Esophagus muscularis mucosa (tissue), 4 donors: ENCODE results near the gene MND1. TPM values are rescaled to one million over a fixed set of nuclear protein-coding genes. Genes with fewer than 3 reads are reported as not detected.

Experiments used
- DNase-seq: peaks from one replicate; pipeline ENCODE4 v3.0.0-alpha.2; 2017; ENCODE audit errors: extremely low spot score
- H3K27ac ChIP-seq, 4 donors: fragments of 200-600 bp; sonication (generic); replicated peaks in 1 of 4; 1 replicate in 3 of 4; 2 replicates in 1 of 4; pipeline ENCODE4 v1.5.1; 2016 to 2019; ENCODE audit warnings: mild to moderate bottlenecking in 1 of 4
- H3K27me3 ChIP-seq, 4 donors: fragments of 200-600 bp; sonication (generic); one replicate each; pipeline versions ENCODE4 v1.5.1 to v1.6.0; 2016 to 2019
- H3K36me3 ChIP-seq, 4 donors: fragments of 200-600 bp; sonication (generic); one replicate each; pipeline ENCODE4 v1.5.1; 2016 to 2019
- H3K4me1 ChIP-seq, 4 donors: fragments of 200-600 bp; sonication (generic); one replicate each; pipeline ENCODE4 v1.5.1; 2016 to 2019
- H3K4me3 ChIP-seq, 4 donors: fragments of 200-600 bp; sonication (generic); 1 replicate in 2 of 4; 2 replicates in 2 of 4; pipeline ENCODE4 v1.5.1; 2016 to 2019; ENCODE audit warnings: mild to moderate bottlenecking in 4 of 4, moderate library complexity in 1 of 4
- H3K9me3 ChIP-seq, 4 donors: fragments of 200-600 bp; sonication (generic); 1 replicate in 3 of 4; 2 replicates in 1 of 4; pipeline ENCODE4 v1.5.1; 2016 to 2019
- EP300 ChIP-seq: sonication (generic); formaldehyde crosslinking; IDR thresholded peaks from one replicate; pipeline ENCODE4 v1.6.1; 2017; ENCODE audit warnings: antibody characterized with exemption
- POLR2A ChIP-seq: fragments of 450-650 bp; IDR thresholded peaks from one replicate; pipeline ENCODE4 v1.6.1; 2017; ENCODE audit warnings: antibody characterized with exemption, moderate library complexity, mild to moderate bottlenecking, low read depth
- POLR2AphosphoS5 ChIP-seq, 2 donors: sonication (generic); formaldehyde crosslinking; IDR thresholded peaks; one replicate each; pipeline ENCODE4 v1.6.1; 2017; ENCODE audit warnings: antibody characterized with exemption in 2 of 2
- WGBS: methylation state at CpG from one replicate; pipeline ENCODE4 v1.1.5; 2018; 5-methylcytosine and 5-hydroxymethylcytosine counted together
- intact Hi-C: fragments of 100-400 bp; cut with DNase I; formaldehyde crosslinking; loops from one replicate; pipeline ENCODE4 v1.15.1; 2023
- total RNA-seq, 4 donors: library from RNA; depleted of rRNA; stranded (reverse); fragments of >200 nt; gene quantifications; one replicate each; pipeline versions ENCODE4 v1.1.0 to v1.2.1, GENCODE V29; 2016
- TF ChIP-seq, protein P1 (sequence below), 3 experiments: fragments of 200-600 bp in 2 of 3; fragments of 450-650 bp in 1 of 3; sonication (generic) in 2 of 3; IDR thresholded peaks; one replicate each; pipeline ENCODE4 v1.5.1; 2017 to 2019; ENCODE audit warnings: antibody characterized with exemption in 3 of 3, mild to moderate bottlenecking in 2 of 3, moderate library complexity in 1 of 3

Gene MND1
- total RNA-seq, 4 donors from 2014 or later = 0.99 TPM; not detected in 3

DNA sequence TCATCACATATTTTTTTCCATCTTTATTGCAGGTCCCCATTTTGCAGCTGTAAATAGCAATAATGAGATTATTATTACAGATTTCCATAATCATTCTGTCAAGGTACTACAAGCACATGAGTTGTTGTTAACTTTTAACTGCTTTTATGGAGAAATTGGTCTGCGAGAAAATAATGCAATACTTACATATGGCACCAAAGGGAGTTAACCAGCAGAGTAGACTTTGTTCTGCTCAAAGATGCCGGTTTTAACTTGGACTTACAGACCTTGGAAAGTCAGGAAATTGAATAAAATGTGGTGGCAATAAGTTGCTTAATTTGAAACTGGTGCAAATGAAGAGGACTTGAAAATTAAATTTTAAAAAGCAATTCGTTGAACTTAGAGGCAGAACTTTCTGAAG lies 20.4 kb upstream of the MND1 start:
- TF ChIP-seq, protein P1, sequence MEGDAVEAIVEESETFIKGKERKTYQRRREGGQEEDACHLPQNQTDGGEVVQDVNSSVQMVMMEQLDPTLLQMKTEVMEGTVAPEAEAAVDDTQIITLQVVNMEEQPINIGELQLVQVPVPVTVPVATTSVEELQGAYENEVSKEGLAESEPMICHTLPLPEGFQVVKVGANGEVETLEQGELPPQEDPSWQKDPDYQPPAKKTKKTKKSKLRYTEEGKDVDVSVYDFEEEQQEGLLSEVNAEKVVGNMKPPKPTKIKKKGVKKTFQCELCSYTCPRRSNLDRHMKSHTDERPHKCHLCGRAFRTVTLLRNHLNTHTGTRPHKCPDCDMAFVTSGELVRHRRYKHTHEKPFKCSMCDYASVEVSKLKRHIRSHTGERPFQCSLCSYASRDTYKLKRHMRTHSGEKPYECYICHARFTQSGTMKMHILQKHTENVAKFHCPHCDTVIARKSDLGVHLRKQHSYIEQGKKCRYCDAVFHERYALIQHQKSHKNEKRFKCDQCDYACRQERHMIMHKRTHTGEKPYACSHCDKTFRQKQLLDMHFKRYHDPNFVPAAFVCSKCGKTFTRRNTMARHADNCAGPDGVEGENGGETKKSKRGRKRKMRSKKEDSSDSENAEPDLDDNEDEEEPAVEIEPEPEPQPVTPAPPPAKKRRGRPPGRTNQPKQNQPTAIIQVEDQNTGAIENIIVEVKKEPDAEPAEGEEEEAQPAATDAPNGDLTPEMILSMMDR (IDR thresholded peaks at IDR 0.05) = no peak
- TF ChIP-seq POLR2AphosphoS5 (IDR thresholded peaks at IDR 0.05) = no peak
- TF ChIP-seq POLR2A = no peak
- TF ChIP-seq EP300 = no peak
- Histone ChIP-seq H3K4me3 (no peak overlapping the region), H3K27me3 (no peaks in the 10 kb centered on the region), H3K4me1 (no peaks in the 10 kb centered on the region), H3K9me3 (no peaks in the 10 kb centered on the region), H3K36me3 (peaks cover 0 to 61% (median 38%) of the 10 kb centered on the region in 4 donors), H3K27ac (no peak overlapping the region)
- no peak for DNase-seq
- WGBS = 91% methylated on average over 3 of the region's 3 CpGs
- intact Hi-C loops = no loop called here

DNA sequence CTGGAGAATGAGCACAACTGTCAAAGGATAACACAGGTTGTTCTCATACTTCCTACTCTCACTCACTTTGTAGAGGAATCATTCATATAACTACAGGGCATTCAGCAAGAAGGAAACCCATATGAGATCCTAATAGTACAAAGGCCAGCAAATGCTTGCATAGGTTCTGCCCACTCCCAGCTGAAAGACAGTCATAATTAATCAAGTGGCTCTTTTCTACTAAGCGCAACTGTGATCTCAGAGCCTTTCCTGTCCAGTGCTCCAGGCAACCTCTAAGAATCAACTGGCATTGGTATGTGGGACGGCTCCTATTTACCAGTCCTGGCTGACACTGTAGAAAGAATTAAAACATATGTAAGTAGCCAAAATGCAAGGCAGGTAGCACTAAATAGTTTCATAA lies 18.9 kb upstream of the MND1 start:
- TF ChIP-seq, protein P1 (IDR thresholded peaks at IDR 0.05) = no peak
- TF ChIP-seq EP300 (no peak), POLR2A (no peak), POLR2AphosphoS5 (IDR thresholded peaks at IDR 0.05) (no peak)
- no peaks in the 10 kb centered on the region for H3K4me1 ChIP-seq
- peaks cover 0 to 64% (median 39%) of the 10 kb centered on the region in 4 donors for H3K36me3 ChIP-seq
- no peak for DNase-seq
- H3K27ac ChIP-seq = no peak overlapping the region
- no peaks in the 10 kb centered on the region for H3K27me3 ChIP-seq
- 100% methylated on average over 2 of the region's 2 CpGs for WGBS
- H3K4me3 ChIP-seq = no peak overlapping the region
- intact Hi-C loops = no loop called here
- H3K9me3 ChIP-seq = no peaks in the 10 kb centered on the region

DNA sequence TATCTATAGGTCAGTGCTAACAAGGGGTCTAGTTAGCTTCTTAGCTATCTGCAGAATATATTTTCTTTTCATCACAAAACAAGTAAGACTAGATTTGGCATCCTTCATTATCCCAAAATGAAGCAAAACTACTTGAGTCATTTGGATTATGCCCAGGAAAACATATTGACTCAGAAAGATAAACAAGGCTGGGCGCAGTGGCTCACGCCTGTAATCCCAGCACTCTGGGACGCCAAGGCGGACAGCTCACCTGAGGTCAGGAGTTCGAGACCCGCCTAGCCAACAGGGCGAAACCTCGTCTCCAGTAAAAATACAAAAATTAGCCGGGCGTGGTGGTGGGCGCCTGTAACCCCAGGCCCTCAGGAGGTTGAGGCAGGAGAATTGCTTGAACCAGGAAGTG lies 18.0 kb upstream of the MND1 start:
- WGBS = 98% methylated on average over 11 of the region's 11 CpGs
- Histone ChIP-seq H3K9me3 (no peaks in the 10 kb centered on the region), H3K27me3 (no peaks in the 10 kb centered on the region), H3K36me3 (peaks cover 0 to 64% (median 35%) of the 10 kb centered on the region in 4 donors), H3K4me1 (no peaks in the 10 kb centered on the region), H3K27ac (no peak overlapping the region), H3K4me3 (no peak overlapping the region)
- intact Hi-C loops = no loop called here
- TF ChIP-seq POLR2A (no peak), POLR2AphosphoS5 (IDR thresholded peaks at IDR 0.05) (no peak), EP300 (no peak)
- TF ChIP-seq, protein P1 (IDR thresholded peaks at IDR 0.05) = no peak
- no peak for DNase-seq

DNA sequence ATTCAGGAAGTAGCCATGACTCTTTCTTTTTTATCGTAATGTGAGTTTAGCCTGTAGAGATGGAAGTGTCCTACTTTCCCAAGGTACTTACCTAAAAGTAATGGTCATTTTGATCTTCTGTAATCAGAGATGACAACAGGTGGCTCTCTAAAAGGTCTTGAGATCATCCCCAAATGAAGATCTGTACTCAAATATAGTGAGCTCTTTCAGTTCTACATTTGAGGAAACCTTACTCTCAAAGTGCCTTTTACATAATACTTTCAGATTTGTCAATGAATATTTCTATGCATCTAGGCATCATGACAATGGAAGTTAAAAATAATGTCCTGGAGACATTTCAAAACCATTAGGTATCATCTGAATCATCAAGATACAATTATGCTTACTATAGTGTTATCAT lies 17.2 kb upstream of the MND1 start:
- no peak overlapping the region for H3K4me3 ChIP-seq
- peaks cover 0 to 64% (median 32%) of the 10 kb centered on the region in 4 donors for H3K36me3 ChIP-seq
- no peak overlapping the region for H3K27ac ChIP-seq
- DNase-seq = no peak
- TF ChIP-seq POLR2AphosphoS5 (IDR thresholded peaks at IDR 0.05) = no peak
- TF ChIP-seq, protein P1 (IDR thresholded peaks at IDR 0.05) = no peak
- no peaks in the 10 kb centered on the region for H3K9me3 ChIP-seq
- no peaks in the 10 kb centered on the region for H3K27me3 ChIP-seq
- 92% methylated on average over 1 of the region's 1 CpG for WGBS
- intact Hi-C loops = no loop called here
- H3K4me1 ChIP-seq = no peaks in the 10 kb centered on the region

DNA sequence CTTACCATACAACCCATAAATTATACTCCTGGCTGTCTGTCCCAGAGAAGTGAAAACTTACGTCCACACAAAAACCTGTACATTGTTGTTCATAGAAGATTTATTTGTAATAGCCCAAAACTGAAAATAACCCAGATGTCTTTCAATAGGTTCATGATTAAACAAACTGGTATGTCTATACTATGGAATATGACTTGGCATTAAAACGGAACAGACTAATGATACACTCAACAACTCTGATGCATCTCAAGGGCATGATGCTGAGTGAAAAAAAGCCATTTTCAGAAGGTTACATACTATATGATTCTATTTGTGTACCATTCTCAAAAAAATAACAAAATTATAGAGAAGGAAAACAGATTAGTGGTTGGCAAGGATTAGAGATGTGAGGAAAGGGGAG lies 11.6 kb upstream of the MND1 start:
- no peaks in the 10 kb centered on the region for H3K4me1 ChIP-seq
- TF ChIP-seq POLR2AphosphoS5 (IDR thresholded peaks at IDR 0.05) (no peak), POLR2A (no peak), EP300 (no peak)
- TF ChIP-seq, protein P1 (IDR thresholded peaks at IDR 0.05) = no peak
- H3K9me3 ChIP-seq = no peaks in the 10 kb centered on the region
- no peak overlapping the region for H3K27ac ChIP-seq
- H3K27me3 ChIP-seq = no peaks in the 10 kb centered on the region
- intact Hi-C loops = no loop called here
- no peak overlapping the region for H3K4me3 ChIP-seq
- no peak for DNase-seq
- H3K36me3 ChIP-seq = peaks cover 0 to 65% (median 17%) of the 10 kb centered on the region in 4 donors
- 93% methylated on average over 2 of the region's 2 CpGs for WGBS
